Activated CD8-positive, alpha-beta memory T cell treated with anti-CD3 and anti-CD28 coated beads, Interleukin-2, amount 50 U/mL, for 48 hours (primary cell): ENCODE results near the gene EFNA2.
"Not testable (repeated sequence)": the region's sequence is repeated elsewhere in the genome, so short reads cannot be mapped to it uniquely, and the experiment has no call there.

Experiments
- DNase-seq: peaks from one replicate; pipeline ENCODE4 v3.0.0-alpha.2; 2020

Gene EFNA2

DNA sequence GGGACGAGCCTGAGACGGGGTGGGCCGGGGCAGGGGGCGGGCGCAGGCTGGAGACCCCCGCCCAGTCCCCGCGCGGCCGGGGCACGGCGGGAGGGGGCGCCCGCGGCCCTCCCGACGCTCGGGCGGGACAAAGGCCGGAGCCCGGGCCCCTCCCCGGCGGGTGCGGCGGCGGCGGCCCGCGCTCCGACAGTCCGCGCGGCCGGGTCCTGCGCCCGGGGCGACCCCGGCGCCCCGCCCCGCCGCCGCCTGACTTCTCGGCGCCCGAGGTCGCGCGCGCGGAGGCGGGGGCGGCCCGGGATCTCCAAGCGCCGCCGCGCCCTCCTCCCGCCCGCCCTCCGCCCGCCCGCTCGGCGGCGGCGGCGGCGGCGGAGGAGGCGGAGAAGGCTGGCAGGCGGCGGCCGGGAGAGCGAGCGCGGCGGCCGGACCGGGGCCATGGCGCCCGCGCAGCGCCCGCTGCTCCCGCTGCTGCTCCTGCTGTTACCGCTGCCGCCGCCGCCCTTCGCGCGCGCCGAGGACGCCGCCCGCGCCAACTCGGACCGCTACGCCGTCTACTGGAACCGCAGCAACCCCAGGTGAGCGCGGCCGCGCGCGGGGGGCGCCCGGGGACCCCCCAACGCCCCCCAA, at the start of gene EFNA2:
Gene EFNA2 (plus strand): TSS at position 137 of the 624 bp plus-strand sequence. CDS start 296 bp downstream, at position 433.
- no peak for DNase-seq

GRCh38 chr19:1236576-1236975, 49.1 kb upstream of the EFNA2 start:
- no peak for DNase-seq

- DNase-seq, result no peak
Measured at GRCh38 chr19:1237027-1237659, 48.5 kb upstream of the EFNA2 start.

DNA sequence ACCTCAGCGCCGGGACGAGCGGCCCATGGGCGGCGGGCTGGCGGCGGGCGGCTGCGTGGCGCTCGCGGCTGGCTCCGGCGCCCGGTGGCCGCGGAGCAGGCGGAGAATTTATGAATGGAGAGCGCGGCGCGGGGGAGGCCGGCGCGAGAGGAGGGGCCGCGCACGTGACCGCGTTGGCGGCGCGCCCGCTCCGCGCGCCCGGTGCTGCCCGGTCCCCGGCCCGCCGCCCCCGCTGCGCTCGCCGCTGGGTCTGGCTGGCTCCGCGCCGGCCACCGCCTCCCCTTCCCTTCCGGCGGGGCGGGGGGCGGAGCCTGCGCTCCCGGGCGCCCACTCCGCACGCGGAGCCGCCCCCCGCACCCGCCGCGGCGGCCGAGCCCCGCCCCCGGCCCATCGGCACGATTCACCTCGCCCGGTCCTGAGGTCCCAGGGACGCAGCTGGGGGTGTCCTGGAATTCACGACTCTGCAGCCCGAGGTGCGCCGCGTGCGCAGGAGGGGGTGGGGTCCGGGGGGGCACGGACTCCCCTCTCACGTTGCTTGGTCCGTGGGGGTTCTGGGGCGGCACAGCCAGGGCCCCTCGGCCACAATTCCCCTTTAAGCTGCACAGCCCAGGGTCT, 47.8 kb upstream of the EFNA2 start, which contains the start of gene CBARP:
Gene CBARP (minus strand): TSS at position 252 of the 615 bp plus-strand sequence. CDS start 1,905 bp downstream, outside the sequence.
- no peak for DNase-seq

- no peak for DNase-seq
Measured at GRCh38 chr19:1238369-1239303, 47.0 kb upstream of the EFNA2 start.

- DNase-seq, result no peak
Measured at GRCh38 chr19:1239420-1239795, 46.3 kb upstream of the EFNA2 start.

- peak; percentile 98 for DNase-seq
Measured at GRCh38 chr19:1239796-1240737, 45.6 kb upstream of the EFNA2 start.

DNA sequence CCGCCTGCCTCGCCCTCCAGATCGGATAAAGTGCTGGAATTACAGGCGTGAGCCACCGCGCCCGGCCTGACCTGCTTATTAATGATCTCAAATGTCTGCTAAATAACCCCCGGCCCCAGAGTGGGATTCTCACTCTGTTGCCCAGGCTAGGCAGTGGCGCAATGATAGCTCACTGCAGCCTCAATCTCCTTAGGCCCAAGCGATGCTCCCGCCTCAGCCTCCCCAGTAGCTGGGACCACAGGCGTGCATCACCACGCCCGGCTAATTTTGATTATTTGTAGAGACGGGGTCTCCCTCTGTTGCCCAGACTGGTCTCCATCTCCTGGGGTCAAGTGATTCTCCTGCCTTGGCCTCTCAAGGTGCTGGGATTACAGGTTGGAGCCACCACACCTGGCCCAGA, 44.7 kb upstream of the EFNA2 start:
- DNase-seq, result no peak

DNA sequence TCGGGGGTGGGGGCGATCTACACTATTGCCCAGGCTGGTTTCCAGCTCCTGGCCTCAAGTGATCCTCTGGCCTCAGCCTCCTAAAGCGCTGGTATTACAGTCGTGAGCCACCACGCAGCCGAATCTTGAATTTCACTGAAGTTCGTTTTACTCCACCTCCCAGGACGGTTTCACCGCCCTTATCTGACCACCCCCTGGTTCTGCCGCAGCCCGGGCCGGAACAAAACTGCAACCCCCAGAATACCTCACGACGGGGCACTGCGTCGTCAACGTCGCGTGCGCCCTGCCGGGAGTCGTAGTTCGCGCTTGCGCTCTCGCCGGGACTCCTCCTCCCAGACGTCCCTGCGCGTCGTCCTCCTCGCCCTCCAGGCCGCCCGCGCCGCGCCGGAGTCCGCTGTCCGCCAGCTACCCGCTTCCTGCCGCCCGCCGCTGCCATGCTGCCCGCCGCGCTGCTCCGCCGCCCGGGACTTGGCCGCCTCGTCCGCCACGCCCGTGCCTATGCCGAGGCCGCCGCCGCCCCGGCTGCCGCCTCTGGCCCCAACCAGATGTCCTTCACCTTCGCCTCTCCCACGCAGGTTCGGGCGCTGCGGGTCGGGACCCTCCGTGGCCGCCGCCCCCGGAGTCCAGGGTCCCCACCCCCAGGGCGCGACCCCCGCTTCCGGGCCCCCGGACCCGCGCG, 44.1 kb upstream of the EFNA2 start, which contains the start of gene ATP5F1D:
Gene ATP5F1D (plus strand): TSS at position 335 of the 679 bp plus-strand sequence. CDS start 100 bp downstream, at position 435.
- peak; percentile 94 for DNase-seq

GRCh38 chr19:1243768-1244692, 41.6 kb upstream of the EFNA2 start:
- DNase-seq, result peak; percentile 92

DNA sequence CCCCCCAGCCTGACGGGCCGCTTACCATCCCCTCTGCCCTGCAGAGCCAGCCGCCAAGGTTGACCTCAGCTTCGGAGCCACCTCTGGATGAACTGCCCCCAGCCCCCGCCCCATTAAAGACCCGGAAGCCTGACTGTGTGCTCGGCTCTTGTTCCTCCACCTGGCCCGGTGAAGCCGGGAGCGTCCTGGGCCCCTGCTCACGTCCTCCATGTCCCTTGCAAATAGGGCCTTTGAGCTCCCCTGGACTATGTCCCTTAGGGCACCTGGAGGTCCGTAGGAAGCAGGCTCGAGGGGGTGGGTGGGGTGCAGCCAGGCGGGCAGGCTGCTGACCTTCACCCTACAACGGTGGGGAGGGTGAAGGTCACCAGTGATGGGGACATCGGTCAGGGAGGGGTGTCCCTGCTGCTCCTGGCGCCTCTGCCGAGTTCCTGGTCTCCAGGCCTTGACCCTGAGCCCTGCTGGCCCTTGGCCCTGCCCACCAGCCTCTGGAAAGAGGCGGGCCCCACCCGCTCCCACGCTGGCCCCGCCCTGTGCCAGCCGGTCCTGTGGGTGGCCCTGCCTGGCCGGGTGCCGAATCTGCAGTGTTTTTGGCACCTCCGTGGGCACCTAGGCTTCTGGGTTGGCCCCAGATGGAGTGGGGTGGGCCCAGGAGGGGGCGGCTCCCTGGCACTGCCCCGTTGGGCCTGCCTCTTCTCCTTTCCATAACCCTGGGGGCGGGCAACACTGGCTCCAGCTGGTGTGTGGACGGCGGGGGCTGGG, 40.8 kb upstream of the EFNA2 start:
- DNase-seq, result no peak

- DNase-seq, result peak; percentile 54
Measured at GRCh38 chr19:1245494-1246264, 40.0 kb upstream of the EFNA2 start.

DNA sequence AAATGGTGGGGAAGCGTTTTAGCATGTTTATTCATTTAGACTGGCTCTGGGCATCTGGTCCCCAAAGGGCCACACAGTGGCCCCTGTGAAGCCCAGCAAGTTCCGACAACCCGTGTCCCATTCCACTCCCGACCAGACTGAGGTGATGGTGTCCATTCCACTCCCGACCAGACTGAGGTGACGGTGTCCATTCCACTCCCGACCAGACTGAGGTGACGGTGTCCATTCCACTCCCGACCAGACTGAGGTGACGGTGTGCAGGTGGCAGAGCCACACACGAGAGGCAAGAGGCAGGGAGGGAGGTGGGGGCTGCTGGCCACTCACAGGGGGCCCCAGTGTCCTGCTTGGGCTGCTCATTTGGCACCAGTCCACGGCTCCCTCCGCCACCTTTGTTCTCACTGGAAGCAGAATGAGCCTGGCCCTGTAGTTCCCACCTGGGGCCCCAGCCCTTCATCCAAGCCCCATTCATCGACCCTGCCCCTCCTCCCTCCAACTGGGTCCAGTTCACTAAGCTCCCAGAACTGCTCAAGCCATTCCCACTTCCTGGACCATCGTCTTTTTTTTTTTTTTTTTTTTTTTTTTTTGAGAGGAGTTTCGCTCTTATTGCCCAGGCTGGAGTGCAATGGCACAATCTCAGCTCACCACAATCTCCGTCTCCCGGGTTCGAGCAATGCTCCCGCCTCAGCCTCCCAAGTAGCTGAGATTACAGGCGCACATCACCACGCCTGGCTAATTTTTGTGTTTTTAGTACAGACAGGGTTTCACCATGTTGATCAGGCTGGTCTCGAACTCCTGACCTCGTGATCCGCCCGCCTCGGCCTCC, 39.2 kb upstream of the EFNA2 start:
- not testable (repeated sequence) for DNase-seq

DNA sequence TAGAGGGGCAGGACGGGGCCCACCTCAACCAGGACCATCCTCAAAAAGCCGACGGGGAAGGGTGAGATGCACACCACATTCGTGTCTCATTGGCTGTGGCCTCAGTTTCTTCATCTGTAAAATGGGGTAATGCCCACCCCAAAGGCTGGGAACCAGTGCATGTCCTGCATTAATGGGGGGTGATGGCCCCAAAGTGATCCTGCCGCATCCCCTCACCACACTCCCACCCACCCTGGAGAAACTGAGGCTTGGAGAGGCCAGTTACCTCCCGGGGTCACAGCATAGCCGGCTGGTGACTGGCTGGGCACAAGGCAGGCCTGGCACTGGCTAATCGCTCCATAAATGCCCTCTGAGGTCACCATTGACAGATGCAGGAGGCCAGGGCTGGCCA, 37.9 kb upstream of the EFNA2 start:
- DNase-seq, result no peak

GRCh38 chr19:1248139-1248785, 37.4 kb upstream of the EFNA2 start, which contains the start of gene MIDN:
Gene MIDN (plus strand): TSS chr19:1248583. CDS start chr19:1250297, 1,714 bp downstream.
- DNase-seq, result peak; percentile 84

- DNase-seq, result peak; percentile 93
Measured at GRCh38 chr19:1248786-1249297, 36.8 kb upstream of the EFNA2 start.
